ENCODE measurements around the gene IQGAP2. TPM values are rescaled to one million over a fixed set of nuclear protein-coding genes. Genes with fewer than 3 reads are reported as not detected.

IQGAP2 gene
- total RNA-seq, 1 donor from 2014 or later, result 7.8 TPM

GRCh38 chr5:76607353-76607871 lies 204.3 kb downstream of the IQGAP2 start:
- no peak for DNase-seq
- intact Hi-C loops (cut with micrococcal nuclease), result no loop called here
- ATAC-seq, result no peak

GRCh38 chr5:76608833-76609232 lies 205.7 kb downstream of the IQGAP2 start:
- no peak for DNase-seq
- intact Hi-C loops (cut with micrococcal nuclease), result no loop called here
- no peak for ATAC-seq

GRCh38 chr5:76610196-76610595 lies 207.1 kb downstream of the IQGAP2 start:
- DNase-seq (no peak), ATAC-seq (no peak)
- intact Hi-C loops (cut with micrococcal nuclease), result no loop called here

GRCh38 chr5:76612942-76613341 lies 209.9 kb downstream of the IQGAP2 start:
- DNase-seq, result no peak
- intact Hi-C loops (cut with micrococcal nuclease), result no loop called here
- no peak for ATAC-seq

GRCh38 chr5:76615759-76616158 lies 212.7 kb downstream of the IQGAP2 start:
- no peak for ATAC-seq
- intact Hi-C loops (cut with micrococcal nuclease), result no loop called here
- no peak for DNase-seq

GRCh38 chr5:76616206-76616605 lies 213.1 kb downstream of the IQGAP2 start:
- ATAC-seq (no peak), DNase-seq (no peak)
- intact Hi-C loops (cut with micrococcal nuclease), result no loop called here

GRCh38 chr5:76617229-76617628 lies 214.1 kb downstream of the IQGAP2 start:
- intact Hi-C loops (cut with micrococcal nuclease), result no loop called here
- ATAC-seq (no peak), DNase-seq (no peak)

- DNase-seq, result no peak
- no peak for ATAC-seq
- intact Hi-C loops (cut with micrococcal nuclease), result no loop called here
Measured at GRCh38 chr5:76617675-76618074, 214.6 kb downstream of the IQGAP2 start.

GRCh38 chr5:76620166-76620565 lies 217.1 kb downstream of the IQGAP2 start:
- DNase-seq (no peak), ATAC-seq (no peak)
- intact Hi-C loops (cut with micrococcal nuclease), result no loop called here

GRCh38 chr5:76622076-76622475 lies 219.0 kb downstream of the IQGAP2 start:
- no peak for DNase-seq
- intact Hi-C loops (cut with micrococcal nuclease), result no loop called here
- no peak for ATAC-seq

GRCh38 chr5:76622973-76623596 lies 220.0 kb downstream of the IQGAP2 start, which contains the start of gene F2RL2:
Gene F2RL2, minus strand, starts transcription at chr5:76623403. Its CDS starts 173 bp downstream, at chr5:76623230.
- ATAC-seq (peak; percentile 72), DNase-seq (peak; percentile 28)
- intact Hi-C loops (cut with micrococcal nuclease), result no loop called here

- ATAC-seq (no peak), DNase-seq (no peak)
- intact Hi-C loops (cut with micrococcal nuclease), result no loop called here
Measured at GRCh38 chr5:76625087-76625815, 222.2 kb downstream of the IQGAP2 start.

GRCh38 chr5:76626738-76627137 lies 223.7 kb downstream of the IQGAP2 start:
- ATAC-seq, result no peak
- no peak for DNase-seq
- intact Hi-C loops (cut with micrococcal nuclease), result no loop called here

GRCh38 chr5:76634661-76635060 lies 231.6 kb downstream of the IQGAP2 start:
- no peak for DNase-seq
- intact Hi-C loops (cut with micrococcal nuclease), result no loop called here
- no peak for ATAC-seq

- ATAC-seq (no peak), DNase-seq (no peak)
- intact Hi-C loops (cut with micrococcal nuclease), result no loop called here
Measured at GRCh38 chr5:76637490-76637889, 234.4 kb downstream of the IQGAP2 start.

- ATAC-seq (no peak), DNase-seq (no peak)
- intact Hi-C loops (cut with micrococcal nuclease), result no loop called here
Measured at GRCh38 chr5:76638479-76638878, 235.4 kb downstream of the IQGAP2 start.

GRCh38 chr5:76641514-76642120 lies 238.5 kb downstream of the IQGAP2 start:
- intact Hi-C loops (cut with micrococcal nuclease), result no loop called here
- ATAC-seq (peak; percentile 35), DNase-seq (peak; percentile 41)

GRCh38 chr5:76642390-76643040 lies 239.4 kb downstream of the IQGAP2 start:
- intact Hi-C loops (cut with micrococcal nuclease), result no loop called here
- DNase-seq (no peak), ATAC-seq (no peak)

- DNase-seq (no peak), ATAC-seq (no peak)
- intact Hi-C loops (cut with micrococcal nuclease), result no loop called here
Measured at GRCh38 chr5:76643371-76643770, 240.3 kb downstream of the IQGAP2 start.

- intact Hi-C loops (cut with micrococcal nuclease), result no loop called here
- DNase-seq, result no peak
- no peak for ATAC-seq
Measured at GRCh38 chr5:76649140-76649539, 246.1 kb downstream of the IQGAP2 start.

Data from left ventricle myocardium superior (tissue), 1 donor.